ENCODE measurements around the gene CCDC141.

GRCh38 chr2:178855151-178855550 is 194.8 kb downstream of the CCDC141 start:
- TF ChIP-seq GATA2 (IDR thresholded peaks at IDR 0.05; ENCODE audit: low read depth, low read length): no peak
- TF ChIP-seq GATA3 (IDR thresholded peaks at IDR 0.05; ENCODE audit: low read depth, low read length): no peak

All from SH-SY5Y (cell line).